Activated CD8-positive, alpha-beta memory T cell treated with anti-CD3 and anti-CD28 coated beads, Interleukin-2, amount 50 U/mL, for 24 hours (primary cell): ENCODE measurements around the gene RBMY1E.
"Not testable (repeated sequence)": the region's sequence is repeated elsewhere in the genome, so short reads cannot be mapped to it uniquely, and the experiment has no call there.

ENCODE experiments used
- DNase-seq: peaks from one replicate; pipeline ENCODE4 v3.0.0-alpha.2; 2020; ENCODE audit errors: extremely low read depth

RBMY1E gene

GRCh38 chrY:21917932-21918331 is at the start of gene RBMY1E:
RBMY1E (minus strand) TSS chrY:21918032; CDS start chrY:21916054, 1,978 bp downstream.
- DNase-seq, result not testable (repeated sequence)

- not testable (repeated sequence) for DNase-seq
These were observed 23.4 kb downstream of the RBMY1E start, which contains the start of gene RBMY1D for GRCh38 chrY:21894426-21894825. RBMY1D (minus strand) TSS chrY:21894526; CDS start chrY:21892513, 2,013 bp downstream.

- DNase-seq, result not testable (repeated sequence)
These were observed 48.3 kb downstream of the RBMY1E start for GRCh38 chrY:21869407-21870076.
